OCI-LY7 (cell line): ENCODE data around the gene TEX22. TPM values are rescaled to one million over a fixed set of nuclear protein-coding genes. Genes with fewer than 3 reads are reported as not detected.

Experiments used
- BruUV-seq: library from RNA; stranded (reverse); fragments of 400-500 nt; replicated peaks from 2 replicates; lab custom pipeline; 2021; lab: Mats Ljungman, UMichigan
- CTCF ChIA-PET: fragments of 300-600 bp; sonication (Branson Sonifier 250); formaldehyde crosslinking; loops from one replicate; lab custom pipeline; 2022; ENCODE audit warnings: antibody characterized with exemption; ENCODE audit not compliant: unreplicated experiment; lab: Charles Lee
- POLR2A ChIA-PET: fragments of 300-600 bp; sonication (Branson Sonifier 250); formaldehyde crosslinking; loops from one replicate; lab custom pipeline; 2022; ENCODE audit warnings: antibody characterized with exemption; lab: Charles Lee
- DNase-seq: peaks from one replicate; pipeline ENCODE4 v3.0.0-alpha.2; 2015; ENCODE audit warnings: low spot score
- H2AFZ ChIP-seq: fragments of 200-600 bp; sonication (generic), shearing (Covaris generic); 2 replicates; pipeline ENCODE4 v1.6.1; 2014; ENCODE audit warnings: mild to moderate bottlenecking, antibody characterized with exemption, low read length, moderate library complexity
- H3K27ac ChIP-seq: fragments of 200-600 bp; sonication (generic); 2 replicates; pipeline ENCODE4 v1.5.1; 2014; ENCODE audit warnings: mixed run types, low read depth, mild to moderate bottlenecking, moderate library complexity, low read length, inconsistent platforms; ENCODE audit not compliant: poor library complexity, severe bottlenecking
- H3K36me3 ChIP-seq: fragments of 200-600 bp; sonication (generic); 2 replicates; pipeline ENCODE4 v1.6.1; 2014; ENCODE audit warnings: mild to moderate bottlenecking, antibody characterized with exemption, low read length, moderate library complexity, mixed read lengths; ENCODE audit not compliant: insufficient read depth
- H3K4me1 ChIP-seq: fragments of 200-600 bp; sonication (generic); 2 replicates; pipeline ENCODE4 v1.5.1; 2014; ENCODE audit warnings: mild to moderate bottlenecking, low read length; ENCODE audit not compliant: insufficient read depth, poor library complexity, severe bottlenecking
- H3K4me2 ChIP-seq: fragments of 200-600 bp; sonication (generic); 2 replicates; pipeline ENCODE4 v1.6.1; 2014; ENCODE audit warnings: mild to moderate bottlenecking, low read length
- H3K4me3 ChIP-seq: fragments of 200-600 bp; sonication (generic); 2 replicates; pipeline ENCODE4 v1.5.1; 2014; ENCODE audit warnings: mild to moderate bottlenecking, low read depth, low read length; ENCODE audit not compliant: poor library complexity, severe bottlenecking
- H3K79me2 ChIP-seq: fragments of 200-600 bp; sonication (generic); 2 replicates; pipeline ENCODE4 v1.6.1; 2016; ENCODE audit warnings: low read depth, mild to moderate bottlenecking, low read length, moderate library complexity, mixed read lengths; ENCODE audit not compliant: insufficient read depth
- H3K9me2 ChIP-seq: fragments of 200-600 bp; sonication (generic); 2 replicates; pipeline ENCODE4 v1.6.1; 2016; ENCODE audit warnings: mild to moderate bottlenecking, low read length, mixed read lengths; ENCODE audit not compliant: insufficient read depth
- H3K9me3 ChIP-seq: fragments of 200-600 bp; sonication (generic); 2 replicates; pipeline ENCODE4 v1.6.1; 2014; ENCODE audit warnings: mild to moderate bottlenecking, mixed run types, low read length, mixed read lengths
- H4K20me1 ChIP-seq: fragments of 200-600 bp; sonication (generic); 2 replicates; pipeline ENCODE4 v1.6.1; 2014; ENCODE audit warnings: mild to moderate bottlenecking, antibody characterized with exemption, low read length, moderate library complexity, mixed read lengths; ENCODE audit not compliant: insufficient read depth
- EZH2phosphoT487 ChIP-seq: fragments of 200-600 bp; sonication (generic); IDR thresholded peaks from 2 replicates; pipeline ENCODE4 v1.6.1; 2018; ENCODE audit warnings: low read depth, borderline replicate concordance, mild to moderate bottlenecking, mixed run types, antibody characterized with exemption, low read length, moderate library complexity, mixed read lengths
- intact Hi-C: fragments of 100-400 bp; cut with micrococcal nuclease; formaldehyde crosslinking; loops from one replicate; pipeline ENCODE4 v1.10.0; 2022; ENCODE audit not compliant: unreplicated experiment
- total RNA-seq, 2 experiments: library from RNA; depleted of rRNA in 1 of 2; stranded (reverse); fragments of >200 nt in 1 of 2; shearing (Covaris generic) in 1 of 2; gene quantifications; 2 replicates each; pipeline ENCODE4 v1.2.3, GENCODE V29; 2014 to 2022
- TF ChIP-seq, protein P1 (sequence below): fragments of 200-600 bp; sonication (generic); conservative IDR thresholded peaks from 2 replicates; pipeline ENCODE4 v1.5.1; 2014; ENCODE audit warnings: mild to moderate bottlenecking, antibody characterized with exemption, low read length, moderate library complexity, mixed read lengths

TEX22 gene
- total RNA-seq, 2 experiments from 2014 or later: 1.3 to 9.2 TPM

DNA sequence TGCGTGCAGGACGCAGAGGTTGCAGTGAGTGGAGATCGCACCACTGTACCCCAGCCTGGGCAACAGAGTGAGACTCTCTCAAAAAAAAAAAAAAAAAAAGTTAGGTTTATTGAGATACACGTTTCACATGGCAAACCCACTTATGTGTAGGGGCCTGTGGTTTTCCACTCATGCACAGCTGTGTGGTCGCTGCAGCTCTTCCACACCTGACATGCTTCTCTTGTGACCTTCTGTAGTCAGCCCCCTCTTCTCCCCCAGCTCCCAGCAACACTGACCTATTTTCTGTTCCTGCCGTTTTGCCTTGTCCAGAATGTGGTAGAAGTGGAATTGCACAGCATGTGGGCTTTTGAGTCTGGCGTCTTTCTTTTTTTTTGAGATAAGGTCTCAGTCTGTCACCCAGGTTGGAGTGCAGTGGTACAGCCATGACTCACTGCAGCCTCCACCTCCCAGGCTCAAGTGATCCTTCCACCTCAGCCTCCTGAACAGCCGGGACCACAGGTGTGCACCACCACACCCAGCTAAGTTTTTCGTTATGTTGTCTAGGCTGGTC is 29.7 kb downstream of the TEX22 start:
- Histone ChIP-seq H3K27ac (no peak overlapping the region), H3K36me3 (peaks cover 87% of the 10 kb centered on the region), H3K9me2 (no peaks in the 10 kb centered on the region), H3K4me3 (no peak overlapping the region), H4K20me1 (peaks cover 9% of the 10 kb centered on the region; the same call in 1 of the 2 replicates), H2AFZ (no peak overlapping the region), H3K9me3 (no peaks in the 10 kb centered on the region), H3K4me2 (no peak overlapping the region), H3K79me2 (peaks cover 32% of the 10 kb centered on the region; the same call in 1 of the 2 replicates), H3K4me1 (no peaks in the 10 kb centered on the region)
- DNase-seq: no peak
- ChIA-PET CTCF (no interaction called here), POLR2A (no interaction called here)
- no TSS peak for BruUV-seq
- TF ChIP-seq EZH2phosphoT487: no peak
- TF ChIP-seq, protein P1, sequence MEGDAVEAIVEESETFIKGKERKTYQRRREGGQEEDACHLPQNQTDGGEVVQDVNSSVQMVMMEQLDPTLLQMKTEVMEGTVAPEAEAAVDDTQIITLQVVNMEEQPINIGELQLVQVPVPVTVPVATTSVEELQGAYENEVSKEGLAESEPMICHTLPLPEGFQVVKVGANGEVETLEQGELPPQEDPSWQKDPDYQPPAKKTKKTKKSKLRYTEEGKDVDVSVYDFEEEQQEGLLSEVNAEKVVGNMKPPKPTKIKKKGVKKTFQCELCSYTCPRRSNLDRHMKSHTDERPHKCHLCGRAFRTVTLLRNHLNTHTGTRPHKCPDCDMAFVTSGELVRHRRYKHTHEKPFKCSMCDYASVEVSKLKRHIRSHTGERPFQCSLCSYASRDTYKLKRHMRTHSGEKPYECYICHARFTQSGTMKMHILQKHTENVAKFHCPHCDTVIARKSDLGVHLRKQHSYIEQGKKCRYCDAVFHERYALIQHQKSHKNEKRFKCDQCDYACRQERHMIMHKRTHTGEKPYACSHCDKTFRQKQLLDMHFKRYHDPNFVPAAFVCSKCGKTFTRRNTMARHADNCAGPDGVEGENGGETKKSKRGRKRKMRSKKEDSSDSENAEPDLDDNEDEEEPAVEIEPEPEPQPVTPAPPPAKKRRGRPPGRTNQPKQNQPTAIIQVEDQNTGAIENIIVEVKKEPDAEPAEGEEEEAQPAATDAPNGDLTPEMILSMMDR: no peak
- intact Hi-C loops: no loop called here

DNA sequence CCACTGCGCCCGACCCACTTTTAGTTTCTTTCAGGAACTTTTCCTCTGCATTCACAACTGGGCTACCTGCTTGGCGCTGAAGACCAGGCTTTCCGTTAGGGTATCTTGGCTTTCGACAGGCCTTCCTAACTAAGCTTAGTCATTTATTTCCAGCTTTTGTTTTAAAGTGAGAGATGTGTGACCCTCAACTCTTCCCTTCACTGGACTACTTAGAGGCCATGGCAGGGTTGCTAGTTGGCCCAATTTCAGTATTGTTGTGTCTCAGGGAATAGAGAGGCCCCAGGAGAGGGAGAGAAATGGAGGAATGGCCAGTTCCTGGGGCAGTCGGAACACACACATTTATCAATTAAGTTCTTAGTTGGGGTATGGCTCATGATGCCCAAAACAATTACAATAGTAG is 31.7 kb downstream of the TEX22 start:
- Histone ChIP-seq H3K4me3 (no peak overlapping the region), H2AFZ (no peak overlapping the region), H3K36me3 (peaks cover 88% of the 10 kb centered on the region), H3K4me2 (no peak overlapping the region), H3K79me2 (peaks cover 32% of the 10 kb centered on the region), H3K4me1 (no peaks in the 10 kb centered on the region), H3K27ac (no peak overlapping the region), H3K9me2 (no peaks in the 10 kb centered on the region), H4K20me1 (peaks cover 4% of the 10 kb centered on the region; the same call in 1 of the 2 replicates), H3K9me3 (no peaks in the 10 kb centered on the region)
- ChIA-PET CTCF (no interaction called here), POLR2A (interaction anchor here (1.2 kb wide), 1 partner anchor 26 kb away, joined by 3 read pairs; no protein-coding TSS in a partner anchor)
- intact Hi-C loops: no loop called here
- DNase-seq: no peak
- TF ChIP-seq, protein P1: no peak
- no peak for TF ChIP-seq EZH2phosphoT487
- no TSS peak for BruUV-seq

DNA sequence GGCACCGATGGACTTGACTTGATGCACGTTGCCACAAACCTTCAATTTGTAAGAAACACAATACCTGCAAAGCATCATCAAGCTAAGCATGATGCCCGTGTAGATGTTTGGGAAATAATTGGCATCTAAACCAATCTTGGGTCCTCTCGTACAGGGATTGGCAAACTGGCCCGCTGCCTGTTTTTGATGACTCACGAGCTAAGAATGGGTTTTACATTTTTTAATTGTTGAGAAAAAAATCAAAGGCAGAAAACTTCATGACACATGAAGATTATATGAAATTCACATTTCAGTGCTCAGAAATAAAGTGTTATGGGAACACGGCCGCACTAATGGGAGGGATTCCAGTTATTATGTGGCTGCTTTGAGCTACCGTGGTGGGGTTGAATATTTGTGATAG is 32.2 kb downstream of the TEX22 start:
- H3K4me3 ChIP-seq: no peak overlapping the region
- no peaks in the 10 kb centered on the region for H3K4me1 ChIP-seq
- no peak overlapping the region for H2AFZ ChIP-seq
- intact Hi-C loops: no loop called here
- H3K9me3 ChIP-seq: 0 out of 2 replicates have a peak, but pooled peaks cover 2% of the 10 kb centered on the region
- H3K9me2 ChIP-seq: no peaks in the 10 kb centered on the region
- TF ChIP-seq, protein P1: no peak
- no peak for TF ChIP-seq EZH2phosphoT487
- no peak overlapping the region for H3K4me2 ChIP-seq
- peaks cover 35% of the 10 kb centered on the region for H3K79me2 ChIP-seq
- no peak for DNase-seq
- no peak overlapping the region for H3K27ac ChIP-seq
- POLR2A ChIA-PET: interaction anchor here (1.2 kb wide), 1 partner anchor 26 kb away, joined by 3 read pairs; no protein-coding TSS in a partner anchor
- CTCF ChIA-PET: no interaction called here
- peaks cover 4% of the 10 kb centered on the region; the same call in 1 of the 2 replicates for H4K20me1 ChIP-seq
- peaks cover 88% of the 10 kb centered on the region for H3K36me3 ChIP-seq
- BruUV-seq: TSS peak; percentile 18
